ENCODE results near the gene NCAPH2. TPM values are rescaled to one million over a fixed set of nuclear protein-coding genes. Genes with fewer than 3 reads are reported as not detected.
"Not testable (repeated sequence)": the region's sequence is repeated elsewhere in the genome, so short reads cannot be mapped to it uniquely, and the experiment has no call there.

The NCAPH2 gene
- total RNA-seq, 1 experiment from 2014 or later = 24.6 TPM

GRCh38 chr22:50530580-50530876 is 22.5 kb downstream of the NCAPH2 start:
- no peaks in the 10 kb centered on the region for H3K9me3 ChIP-seq (ENCODE audit: low read length)
- no peaks in the 10 kb centered on the region for H3K27me3 ChIP-seq (ENCODE audit: low read length)
- peak overlapping the region; percentile 78 for H3K4me3 ChIP-seq (ENCODE audit: low read length)
- no peak overlapping the region for H2AFZ ChIP-seq (ENCODE audit: low read length)
- H3K27ac ChIP-seq (ENCODE audit: low read length) = peak overlapping the region; percentile 95
- H3K9me2 ChIP-seq (replicated peaks; ENCODE audit: insufficient read depth, low read length) = no peaks in the 10 kb centered on the region
- peak overlapping the region; percentile 75 for H3K4me2 ChIP-seq (ENCODE audit: low read depth, low read length, poor library complexity, severe bottlenecking)
- H3K4me1 ChIP-seq (ENCODE audit: low read length) = peaks cover 66% of the 10 kb centered on the region
- DNase-seq = no peak
- H3K9ac ChIP-seq (ENCODE audit: low read length) = peak overlapping the region; percentile 88
- H3K79me2 ChIP-seq (ENCODE audit: low read length) = no peaks in the 10 kb centered on the region
- H4K20me1 ChIP-seq (ENCODE audit: insufficient read depth, low read depth, low read length) = no peaks in the 10 kb centered on the region
- no peaks in the 10 kb centered on the region for H3K36me3 ChIP-seq (ENCODE audit: insufficient read depth, low read length)

GRCh38 chr22:50530877-50531545 is 23.0 kb downstream of the NCAPH2 start:
- H3K36me3 ChIP-seq (ENCODE audit: insufficient read depth, low read length) = no peaks in the 10 kb centered on the region
- peak overlapping the region; percentile 95 for H3K27ac ChIP-seq (ENCODE audit: low read length)
- H3K9ac ChIP-seq (ENCODE audit: low read length) = peak overlapping the region; percentile 88
- H4K20me1 ChIP-seq (ENCODE audit: insufficient read depth, low read depth, low read length) = no peaks in the 10 kb centered on the region
- no peaks in the 10 kb centered on the region for H3K27me3 ChIP-seq (ENCODE audit: low read length)
- DNase-seq = peak; percentile 95
- H3K4me1 ChIP-seq (ENCODE audit: low read length) = peaks cover 71% of the 10 kb centered on the region
- no peak overlapping the region; the same call in 1 of the 2 replicates for H2AFZ ChIP-seq (ENCODE audit: low read length)
- H3K79me2 ChIP-seq (ENCODE audit: low read length) = no peaks in the 10 kb centered on the region
- H3K9me3 ChIP-seq (ENCODE audit: low read length) = no peaks in the 10 kb centered on the region
- H3K9me2 ChIP-seq (replicated peaks; ENCODE audit: insufficient read depth, low read length) = no peaks in the 10 kb centered on the region
- H3K4me2 ChIP-seq (ENCODE audit: low read depth, low read length, poor library complexity, severe bottlenecking) = peak overlapping the region; percentile 75
- peak overlapping the region; percentile 78 for H3K4me3 ChIP-seq (ENCODE audit: low read length)

- DNase-seq = peak; percentile 90
- Histone ChIP-seq H4K20me1 (ENCODE audit: insufficient read depth, low read depth, low read length) (no peaks in the 10 kb centered on the region), H3K27ac (ENCODE audit: low read length) (peak overlapping the region; percentile 95), H3K4me2 (ENCODE audit: low read depth, low read length, poor library complexity, severe bottlenecking) (peak overlapping the region; percentile 75), H2AFZ (ENCODE audit: low read length) (no peak overlapping the region; the same call in 1 of the 2 replicates), H3K9me3 (ENCODE audit: low read length) (no peaks in the 10 kb centered on the region), H3K4me1 (ENCODE audit: low read length) (peaks cover 75% of the 10 kb centered on the region), H3K9ac (ENCODE audit: low read length) (peak overlapping the region; percentile 88), H3K36me3 (ENCODE audit: insufficient read depth, low read length) (no peaks in the 10 kb centered on the region), H3K9me2 (replicated peaks; ENCODE audit: insufficient read depth, low read length) (no peaks in the 10 kb centered on the region), H3K4me3 (ENCODE audit: low read length) (peak overlapping the region; percentile 78), H3K27me3 (ENCODE audit: low read length) (no peaks in the 10 kb centered on the region), H3K79me2 (ENCODE audit: low read length) (no peaks in the 10 kb centered on the region)
Measured at GRCh38 chr22:50531546-50531961, 23.5 kb downstream of the NCAPH2 start.

GRCh38 chr22:50531962-50532674 is 24.1 kb downstream of the NCAPH2 start:
- Histone ChIP-seq H3K9me2 (replicated peaks; ENCODE audit: insufficient read depth, low read length) (no peaks in the 10 kb centered on the region), H3K79me2 (ENCODE audit: low read length) (no peaks in the 10 kb centered on the region), H3K9me3 (ENCODE audit: low read length) (no peaks in the 10 kb centered on the region), H3K4me1 (ENCODE audit: low read length) (peaks cover 69% of the 10 kb centered on the region), H4K20me1 (ENCODE audit: insufficient read depth, low read depth, low read length) (no peaks in the 10 kb centered on the region), H2AFZ (ENCODE audit: low read length) (no peak overlapping the region; the same call in 1 of the 2 replicates), H3K27me3 (ENCODE audit: low read length) (no peaks in the 10 kb centered on the region), H3K4me3 (ENCODE audit: low read length) (peak overlapping the region; percentile 78), H3K9ac (ENCODE audit: low read length) (peak overlapping the region; percentile 88), H3K4me2 (ENCODE audit: low read depth, low read length, poor library complexity, severe bottlenecking) (peak overlapping the region; percentile 75), H3K36me3 (ENCODE audit: insufficient read depth, low read length) (no peaks in the 10 kb centered on the region), H3K27ac (ENCODE audit: low read length) (peak overlapping the region; percentile 95)
- DNase-seq = peak; percentile 46

GRCh38 chr22:50532824-50533796 is 25.1 kb downstream of the NCAPH2 start:
- Histone ChIP-seq H3K27ac (ENCODE audit: low read length) (peak overlapping the region; percentile 95), H4K20me1 (ENCODE audit: insufficient read depth, low read depth, low read length) (no peaks in the 10 kb centered on the region), H2AFZ (ENCODE audit: low read length) (no peak overlapping the region), H3K4me3 (ENCODE audit: low read length) (peak overlapping the region; percentile 78), H3K79me2 (ENCODE audit: low read length) (no peaks in the 10 kb centered on the region), H3K27me3 (ENCODE audit: low read length) (no peaks in the 10 kb centered on the region), H3K4me2 (ENCODE audit: low read depth, low read length, poor library complexity, severe bottlenecking) (peak overlapping the region; percentile 75), H3K9me2 (replicated peaks; ENCODE audit: insufficient read depth, low read length) (no peaks in the 10 kb centered on the region), H3K36me3 (ENCODE audit: insufficient read depth, low read length) (no peaks in the 10 kb centered on the region), H3K4me1 (ENCODE audit: low read length) (peaks cover 64% of the 10 kb centered on the region), H3K9me3 (ENCODE audit: low read length) (no peaks in the 10 kb centered on the region), H3K9ac (ENCODE audit: low read length) (peak overlapping the region; percentile 88)
- DNase-seq = peak; percentile 48

- Histone ChIP-seq H3K9ac (ENCODE audit: low read length) (peak overlapping the region; percentile 62), H3K27ac (ENCODE audit: low read length) (peak overlapping the region; percentile 95), H3K4me1 (ENCODE audit: low read length) (peaks cover 65% of the 10 kb centered on the region), H3K4me3 (ENCODE audit: low read length) (peak overlapping the region; percentile 55), H3K4me2 (ENCODE audit: low read depth, low read length, poor library complexity, severe bottlenecking) (peak overlapping the region; percentile 75), H2AFZ (ENCODE audit: low read length) (0 out of 2 replicates have a peak overlapping the region, but pooled peaks have one; percentile 40)
- DNase-seq = peak; percentile 91
- not testable (repeated sequence) for H3K9me3 ChIP-seq (ENCODE audit: low read length); H3K36me3 ChIP-seq (ENCODE audit: insufficient read depth, low read length); H4K20me1 ChIP-seq (ENCODE audit: insufficient read depth, low read depth, low read length); H3K79me2 ChIP-seq (ENCODE audit: low read length); H3K27me3 ChIP-seq (ENCODE audit: low read length); H3K9me2 ChIP-seq (replicated peaks; ENCODE audit: insufficient read depth, low read length)
Measured at GRCh38 chr22:50533856-50534711, 26.1 kb downstream of the NCAPH2 start.

- DNase-seq = peak; percentile 93
- peak overlapping the region; percentile 54 for H3K9ac ChIP-seq (ENCODE audit: low read length)
Measured at GRCh38 chr22:50535113-50535512, 27.1 kb downstream of the NCAPH2 start.

More at GRCh38 chr22:50535113-50535512, 27.1 kb downstream of the NCAPH2 start:
- no peaks in the 10 kb centered on the region for H3K9me2 ChIP-seq (replicated peaks; ENCODE audit: insufficient read depth, low read length)
- peak overlapping the region; percentile 63 for H3K4me2 ChIP-seq (ENCODE audit: low read depth, low read length, poor library complexity, severe bottlenecking)
- no peaks in the 10 kb centered on the region for H3K79me2 ChIP-seq (ENCODE audit: low read length)
- H4K20me1 ChIP-seq (ENCODE audit: insufficient read depth, low read depth, low read length) = no peaks in the 10 kb centered on the region
- peaks cover 75% of the 10 kb centered on the region for H3K4me1 ChIP-seq (ENCODE audit: low read length)
- no peaks in the 10 kb centered on the region for H3K9me3 ChIP-seq (ENCODE audit: low read length)
- peak overlapping the region; percentile 88 for H2AFZ ChIP-seq (ENCODE audit: low read length)
- no peaks in the 10 kb centered on the region for H3K27me3 ChIP-seq (ENCODE audit: low read length)
- H3K4me3 ChIP-seq (ENCODE audit: low read length) = peak overlapping the region; percentile 31; the same call in 1 of the 2 replicates
- no peaks in the 10 kb centered on the region for H3K36me3 ChIP-seq (ENCODE audit: insufficient read depth, low read length)
- peak overlapping the region; percentile 95 for H3K27ac ChIP-seq (ENCODE audit: low read length)

Measured in Karpas-422 (cell line).